Activated B cell treated with CpG ODN at 0.5 μM for 24 hours (primary cell): ENCODE results near the gene ADI1. TPM values are rescaled to one million over a fixed set of nuclear protein-coding genes. Genes with fewer than 3 reads are reported as not detected.
"Not testable (repeated sequence)": the region's sequence is repeated elsewhere in the genome, so short reads cannot be mapped to it uniquely, and the experiment has no call there.

ENCODE experiments used
- ATAC-seq: fragments of 200-7000 bp; cut with Tn5 transposase; one replicate; pipeline ENCODE4 v1.10.0; 2021; ENCODE audit warnings: low read depth, mild to moderate bottlenecking, moderate library complexity
- CTCF ChIA-PET: fragments of 350-600 bp; sonication (Branson Sonifier 250); formaldehyde crosslinking; loops from one replicate; lab custom pipeline; 2021; ENCODE audit warnings: antibody characterized with exemption; lab: Charles Lee
- POLR2A ChIA-PET: fragments of 350-600 bp; sonication (Branson Sonifier 250); formaldehyde crosslinking; loops from one replicate; lab custom pipeline; 2021; ENCODE audit warnings: antibody characterized with exemption; lab: Charles Lee
- DNase-seq: peaks from one replicate; pipeline ENCODE4 v3.0.0; 2022
- H3K27ac Mint-ChIP-seq: one replicate; pipeline ENCODE4 v1.8.0; 2020; ENCODE audit warnings: mixed read lengths
- H3K27me3 Mint-ChIP-seq: one replicate; pipeline ENCODE4 v1.8.0; 2021; ENCODE audit warnings: mixed read lengths
- H3K36me3 Mint-ChIP-seq: one replicate; pipeline ENCODE4 v1.8.0; 2021; ENCODE audit warnings: low read depth, mixed read lengths
- H3K4me1 Mint-ChIP-seq: one replicate; pipeline ENCODE4 v1.8.0; 2021; ENCODE audit warnings: mixed read lengths
- H3K4me3 Mint-ChIP-seq: one replicate; pipeline ENCODE4 v1.8.0; 2020; ENCODE audit warnings: mild to moderate bottlenecking, mixed read lengths
- H3K9me3 Mint-ChIP-seq: one replicate; pipeline ENCODE4 v1.8.0; 2020; ENCODE audit warnings: mixed read lengths
- CTCF ChIP-seq: fragments of 200-600 bp; IDR thresholded peaks from one replicate; pipeline ENCODE4 v1.8.0; 2022; ENCODE audit warnings: antibody characterized with exemption, mild to moderate bottlenecking
- intact Hi-C: fragments of 100-400 bp; cut with micrococcal nuclease; formaldehyde crosslinking; loops from one replicate; pipeline ENCODE4 v1.15.1; 2024
- total RNA-seq: library from RNA; stranded (reverse); gene quantifications from 2 replicates; pipeline ENCODE4 v1.2.3, GENCODE V29; 2022

The ADI1 gene
- total RNA-seq, 1 donor from 2014 or later, result 20.5 TPM

- H3K9me3 Mint-ChIP-seq, result no peaks in the 10 kb centered on the region
- POLR2A ChIA-PET, result no interaction called here
- peaks cover 78% of the 10 kb centered on the region for H3K36me3 Mint-ChIP-seq
- no peaks in the 10 kb centered on the region for H3K27me3 Mint-ChIP-seq
- no peak overlapping the region for H3K4me3 Mint-ChIP-seq
- DNase-seq, result no peak
- no peak for ATAC-seq
- CTCF ChIA-PET, result no interaction called here
- intact Hi-C loops, result no loop called here
- no peaks in the 10 kb centered on the region for H3K4me1 Mint-ChIP-seq
- no peak overlapping the region for H3K27ac Mint-ChIP-seq
- TF ChIP-seq CTCF, result no peak
Observed at GRCh38 chr2:3456125-3456524, 63.2 kb downstream of the ADI1 start.

GRCh38 chr2:3454802-3455201, 64.5 kb downstream of the ADI1 start:
- Mint-ChIP-seq H3K9me3 (no peaks in the 10 kb centered on the region), H3K4me1 (no peaks in the 10 kb centered on the region), H3K4me3 (no peak overlapping the region), H3K36me3 (peaks cover 83% of the 10 kb centered on the region), H3K27ac (no peak overlapping the region), H3K27me3 (no peaks in the 10 kb centered on the region)
- ChIA-PET CTCF (no interaction called here), POLR2A (no interaction called here)
- TF ChIP-seq CTCF, result no peak
- no peak for ATAC-seq
- intact Hi-C loops, result no loop called here
- DNase-seq, result no peak

GRCh38 chr2:3454005-3454404, 65.3 kb downstream of the ADI1 start:
- ATAC-seq, H3K27me3 Mint-ChIP-seq, POLR2A ChIA-PET, intact Hi-C loops, DNase-seq, H3K9me3 Mint-ChIP-seq, H3K27ac Mint-ChIP-seq, H3K4me1 Mint-ChIP-seq, H3K4me3 Mint-ChIP-seq, CTCF ChIA-PET: not testable (repeated sequence)
- H3K36me3 Mint-ChIP-seq, result peaks cover 88% of the 10 kb centered on the region

GRCh38 chr2:3453190-3453999, 65.9 kb downstream of the ADI1 start:
- TF ChIP-seq CTCF, result no peak
- Mint-ChIP-seq H3K9me3 (no peaks in the 10 kb centered on the region), H3K4me1 (no peaks in the 10 kb centered on the region), H3K27ac (no peak overlapping the region), H3K4me3 (no peak overlapping the region), H3K36me3 (peaks cover 89% of the 10 kb centered on the region), H3K27me3 (no peaks in the 10 kb centered on the region)
- DNase-seq (no peak), ATAC-seq (no peak)
- ChIA-PET CTCF (no interaction called here), POLR2A (no interaction called here)
- intact Hi-C loops, result no loop called here

GRCh38 chr2:3451926-3452671, 67.2 kb downstream of the ADI1 start:
- POLR2A ChIA-PET, result no interaction called here
- Mint-ChIP-seq H3K4me1 (no peaks in the 10 kb centered on the region), H3K4me3 (no peak overlapping the region), H3K9me3 (no peaks in the 10 kb centered on the region), H3K36me3 (peaks cover 92% of the 10 kb centered on the region), H3K27me3 (no peaks in the 10 kb centered on the region), H3K27ac (no peak overlapping the region)
- TF ChIP-seq CTCF, result no peak
- DNase-seq (no peak), ATAC-seq (no peak)
- intact Hi-C loops, result no loop called here
- CTCF ChIA-PET, result interaction anchor here (1.0 to 1.1 kb wide), 2 partner anchors 10 to 28 kb away, joined by 3 read pairs; no protein-coding TSS in a partner anchor
